ENCODE results near the gene PAK4.

GRCh38 chr19:39124136-39124764 lies 1.3 kb upstream of the PAK4 start:
- TF ChIP-seq CTCF (IDR thresholded peaks at IDR 0.05; ENCODE audit: poor library complexity) (no peak), EZH2 (IDR thresholded peaks at IDR 0.05; ENCODE audit: borderline replicate concordance) (no peak), EZH2phosphoT487 (IDR thresholded peaks at IDR 0.05; ENCODE audit: low read depth, severe bottlenecking, unreplicated experiment) (no peak)
